Transverse colon (tissue), 4 donors: Measurements from ENCODE around the gene DIS3L2. TPM values are rescaled to one million over a fixed set of nuclear protein-coding genes. Genes with fewer than 3 reads are reported as not detected.

ENCODE experiments used
- DNase-seq: peaks from one replicate; pipeline ENCODE4 v3.0.0-alpha.2; 2019
- H3K27ac ChIP-seq, 4 donors: fragments of 200-600 bp; sonication (generic); 2 replicates each; pipeline ENCODE4 v1.5.1; 2016 to 2018; ENCODE audit warnings: inconsistent platforms in 4 of 4
- H3K27me3 ChIP-seq: fragments of 200-600 bp; sonication (generic); 2 replicates; pipeline ENCODE4 v1.5.1; 2017; ENCODE audit warnings: inconsistent platforms
- H3K36me3 ChIP-seq, 4 donors: fragments of 200-600 bp; sonication (generic); 2 replicates each; pipeline ENCODE4 v1.5.1; 2017 to 2019; ENCODE audit warnings: inconsistent platforms in 4 of 4
- H3K4me1 ChIP-seq, 4 donors: fragments of 200-600 bp; sonication (generic); 2 replicates each; pipeline ENCODE4 v1.5.1; 2017 to 2020; ENCODE audit warnings: inconsistent platforms in 4 of 4
- H3K4me3 ChIP-seq, 4 donors: fragments of 200-600 bp; sonication (generic); 1 replicate in 1 of 4; 2 replicates in 3 of 4; pipeline versions ENCODE4 v1.5.1 to v1.6.1; 2017 to 2019; ENCODE audit warnings: inconsistent platforms in 4 of 4
- H3K9me3 ChIP-seq, 2 donors: fragments of 200-600 bp; sonication (generic); 2 replicates each; pipeline ENCODE4 v1.5.1; 2017 to 2019; ENCODE audit warnings: inconsistent platforms in 2 of 2
- CTCF ChIP-seq, 5 experiments: fragments of 200-600 bp in 3 of 5; fragments of 450-650 bp in 2 of 5; sonication (generic) in 3 of 5; IDR thresholded peaks; 1 replicate in 2 of 5; 2 replicates in 3 of 5; pipeline ENCODE4 v1.5.1; 2016 to 2017; ENCODE audit warnings: antibody characterized with exemption in 5 of 5, inconsistent platforms in 3 of 5, mild to moderate bottlenecking in 2 of 5, moderate library complexity in 1 of 5
- EP300 ChIP-seq: sonication (generic); formaldehyde crosslinking; IDR thresholded peaks from one replicate; pipeline ENCODE4 v1.6.1; 2017; ENCODE audit warnings: antibody characterized with exemption, low read depth
- POLR2A ChIP-seq: fragments of 450-650 bp; IDR thresholded peaks from one replicate; pipeline ENCODE4 v1.6.1; 2016; ENCODE audit warnings: antibody characterized with exemption, mild to moderate bottlenecking, moderate library complexity
- POLR2AphosphoS5 ChIP-seq, 3 donors: sonication (generic); formaldehyde crosslinking; IDR thresholded peaks; one replicate each; pipeline ENCODE4 v1.6.1; 2016; ENCODE audit warnings: antibody characterized with exemption in 3 of 3
- WGBS, 2 donors: methylation state at CpG; one replicate each; pipeline ENCODE4 v1.1.5; 2018; ENCODE audit warnings: low coverage in 1 of 2; 5-methylcytosine and 5-hydroxymethylcytosine counted together
- in situ Hi-C, 4 donors: fragments of 200-750 bp; cut with MboI; loops; one replicate each; pipeline versions ENCODE4 v1.15.0 to v1.15.1; 2017; ENCODE audit warnings: low sequenced_read_pairs in 3 of 4, low pct_ligation_motif_present in 1 of 4, low pct_unique_long_range_greater_than_20kb in 1 of 4
- intact Hi-C: fragments of 100-400 bp; cut with DNase I; formaldehyde crosslinking; loops from one replicate; pipeline ENCODE4 v1.15.1; 2023; ENCODE audit warnings: low total_unique reads
- total RNA-seq, 4 donors: library from RNA; depleted of rRNA; stranded (reverse); fragments of >200 nt; gene quantifications; one replicate each; pipeline ENCODE4 v1.1.0, GENCODE V29; 2016

DIS3L2 gene
- total RNA-seq, 4 donors from 2014 or later = 24.7 to 99.9 (median 51.2) TPM

- no peak for TF ChIP-seq POLR2A
- TF ChIP-seq POLR2AphosphoS5 (IDR thresholded peaks at IDR 0.05) = no peak
- TF ChIP-seq EP300 = no peak
- no peak for TF ChIP-seq CTCF (IDR thresholded peaks at IDR 0.05)
- in situ Hi-C loops (loop anchor here in 3 of 4 donors (10.0 to 25.0 kb wide), 2 partner anchors 198 to 201 kb away; no protein-coding TSS in a partner anchor), intact Hi-C loops (no loop called here)
- DNase-seq = no peak
- 75 to 86% methylated on average over 3 to 4 of the region's 4 CpGs for WGBS, 2 donors
- H3K9me3 ChIP-seq = no peaks in the 10 kb centered on the region
- no peaks in the 10 kb centered on the region for H3K4me1 ChIP-seq
- H3K36me3 ChIP-seq = no peaks in the 10 kb centered on the region
- H3K27ac ChIP-seq = no peak overlapping the region
- peaks cover 3% of the 10 kb centered on the region for H3K27me3 ChIP-seq
- no peak overlapping the region for H3K4me3 ChIP-seq
Observed at GRCh38 chr2:231936491-231936890, 25.0 kb upstream of the DIS3L2 start.

- H3K27ac ChIP-seq = no peak overlapping the region
- WGBS, 2 donors = 87 to 98% methylated on average over 5 to 7 of the region's 7 CpGs
- TF ChIP-seq EP300 (no peak), CTCF (IDR thresholded peaks at IDR 0.05) (no peak), POLR2AphosphoS5 (IDR thresholded peaks at IDR 0.05) (no peak), POLR2A (no peak)
- no peaks in the 10 kb centered on the region for H3K27me3 ChIP-seq
- no peaks in the 10 kb centered on the region for H3K36me3 ChIP-seq
- H3K4me1 ChIP-seq = no peaks in the 10 kb centered on the region
- intact Hi-C loops (no loop called here), in situ Hi-C loops (loop anchor here in 3 of 4 donors (10.0 to 25.0 kb wide), 2 partner anchors 198 to 200 kb away; no protein-coding TSS in a partner anchor)
- H3K9me3 ChIP-seq = no peaks in the 10 kb centered on the region
- H3K4me3 ChIP-seq = no peak overlapping the region
- no peak for DNase-seq
Observed at GRCh38 chr2:231937057-231937456, 24.5 kb upstream of the DIS3L2 start.

- intact Hi-C loops (no loop called here), in situ Hi-C loops (loop anchor here in 3 of 4 donors (10.0 to 25.0 kb wide), 2 partner anchors 196 to 198 kb away; no protein-coding TSS in a partner anchor)
- 91 to 100% methylated on average over 2 to 4 of the region's 4 CpGs for WGBS, 2 donors
- Histone ChIP-seq H3K27me3 (no peaks in the 10 kb centered on the region), H3K4me1 (no peaks in the 10 kb centered on the region), H3K27ac (no peak overlapping the region), H3K9me3 (no peaks in the 10 kb centered on the region), H3K36me3 (no peaks in the 10 kb centered on the region), H3K4me3 (no peak overlapping the region)
- TF ChIP-seq CTCF (IDR thresholded peaks at IDR 0.05) (no peak), POLR2A (no peak), EP300 (no peak), POLR2AphosphoS5 (IDR thresholded peaks at IDR 0.05) (no peak)
- no peak for DNase-seq
Observed at GRCh38 chr2:231939022-231939421, 22.5 kb upstream of the DIS3L2 start.

GRCh38 chr2:231940795-231941194 is 20.7 kb upstream of the DIS3L2 start:
- intact Hi-C loops = no loop called here
- DNase-seq = no peak

More at GRCh38 chr2:231940795-231941194, 20.7 kb upstream of the DIS3L2 start:
- Histone ChIP-seq H3K27ac (no peak overlapping the region), H3K36me3 (no peaks in the 10 kb centered on the region), H3K4me3 (no peak overlapping the region), H3K27me3 (no peaks in the 10 kb centered on the region), H3K4me1 (no peaks in the 10 kb centered on the region), H3K9me3 (no peaks in the 10 kb centered on the region)
- 56% methylated on average over 3 of the region's 3 CpGs; no CpG with 5 or more reads in 1 of the 2 donors for WGBS, 2 donors
- in situ Hi-C loops = loop anchor here in 2 of 4 donors (25.0 kb wide), 1 partner anchor 197 kb away; no protein-coding TSS in a partner anchor
- no peak for TF ChIP-seq POLR2AphosphoS5 (IDR thresholded peaks at IDR 0.05)
- TF ChIP-seq POLR2A = no peak
- TF ChIP-seq CTCF (IDR thresholded peaks at IDR 0.05) = no peak
- no peak for TF ChIP-seq EP300
